H9 (cell line): ENCODE data around the gene CDC42. TPM values are rescaled to one million over a fixed set of nuclear protein-coding genes. Genes with fewer than 3 reads are reported as not detected.

Experiments
- DNase-seq: peaks from one replicate; pipeline ENCODE4 v3.0.0-alpha.2; 2017
- H2AFZ ChIP-seq: one replicate; pipeline ENCODE4 v1.6.1; 2013; ENCODE audit warnings: mild to moderate bottlenecking, low read length, control low read depth, moderate library complexity
- H2AK5ac ChIP-seq: 2 replicates; pipeline ENCODE4 v1.6.1; 2013; ENCODE audit warnings: low read length, control low read depth, mixed read lengths; ENCODE audit not compliant: insufficient read length
- H2BK120ac ChIP-seq: one replicate; pipeline ENCODE4 v1.6.1; 2013; ENCODE audit warnings: low read depth, mild to moderate bottlenecking, low read length, control low read depth, inconsistent platforms; ENCODE audit not compliant: poor library complexity, severe bottlenecking
- H2BK12ac ChIP-seq: 2 replicates; pipeline ENCODE4 v1.6.1; 2013; ENCODE audit warnings: low read length, control low read depth, mixed read lengths, low read depth; ENCODE audit not compliant: insufficient read length
- H2BK15ac ChIP-seq: 2 replicates; pipeline ENCODE4 v1.6.1; 2013; ENCODE audit warnings: low read depth, low read length, control low read depth
- H2BK20ac ChIP-seq: one replicate; pipeline ENCODE4 v1.6.1; 2013; ENCODE audit warnings: low read depth, mild to moderate bottlenecking, low read length, control low read depth, inconsistent platforms; ENCODE audit not compliant: poor library complexity, severe bottlenecking
- H2BK5ac ChIP-seq: 2 replicates; pipeline ENCODE4 v1.6.1; 2013; ENCODE audit warnings: low read length, control low read depth, mixed read lengths; ENCODE audit not compliant: insufficient read length
- H3K14ac ChIP-seq: 2 replicates; pipeline ENCODE4 v1.6.1; 2013; ENCODE audit warnings: low read length, control low read depth; ENCODE audit not compliant: insufficient read depth
- H3K18ac ChIP-seq: 2 replicates; pipeline ENCODE4 v1.6.1; 2013; ENCODE audit warnings: low read depth, mild to moderate bottlenecking, mixed read lengths, low read length, control low read depth; ENCODE audit not compliant: insufficient read length
- H3K23ac ChIP-seq: 2 replicates; pipeline ENCODE4 v1.6.1; 2013; ENCODE audit warnings: low read length, control low read depth, mixed read lengths, low read depth; ENCODE audit not compliant: insufficient read length
- H3K23me2 ChIP-seq: 2 replicates; pipeline ENCODE4 v1.6.1; 2013; ENCODE audit warnings: low read depth, mild to moderate bottlenecking, mixed read lengths, low read length, control low read depth; ENCODE audit not compliant: insufficient read length, poor library complexity, severe bottlenecking
- H3K27ac ChIP-seq: 2 replicates; pipeline ENCODE4 v1.5.1; 2013; ENCODE audit warnings: low read length, control low read depth, mixed read lengths, low read depth; ENCODE audit not compliant: insufficient read length
- H3K27me3 ChIP-seq: 2 replicates; pipeline ENCODE4 v1.6.1; 2013; ENCODE audit warnings: low read length, control low read depth, inconsistent platforms; ENCODE audit not compliant: insufficient read depth
- H3K4ac ChIP-seq: 2 replicates; pipeline ENCODE4 v1.6.1; 2013; ENCODE audit warnings: low read depth, mild to moderate bottlenecking, control low read depth, inconsistent platforms, low read length, moderate library complexity
- H3K4me1 ChIP-seq: 2 replicates; pipeline ENCODE4 v1.6.1; 2013; ENCODE audit warnings: low read length, control low read depth, inconsistent platforms; ENCODE audit not compliant: insufficient read depth
- H3K4me2 ChIP-seq: 2 replicates; pipeline ENCODE4 v1.6.1; 2013; ENCODE audit warnings: low read length, control low read depth, mixed read lengths; ENCODE audit not compliant: insufficient read length, insufficient read depth
- H3K56ac ChIP-seq: 2 replicates; pipeline ENCODE4 v1.6.1; 2013; ENCODE audit warnings: low read depth, mild to moderate bottlenecking, mixed read lengths, low read length, control low read depth; ENCODE audit not compliant: insufficient read length
- H3K79me1 ChIP-seq: 2 replicates; pipeline ENCODE4 v1.6.1; 2013; ENCODE audit warnings: low read depth, mild to moderate bottlenecking, moderate library complexity, low read length, control low read depth, inconsistent platforms; ENCODE audit not compliant: insufficient read depth, poor library complexity, severe bottlenecking
- H3K79me2 ChIP-seq: 2 replicates; pipeline ENCODE4 v1.6.1; 2013; ENCODE audit warnings: low read length, control low read depth, inconsistent platforms; ENCODE audit not compliant: insufficient read depth
- H3K9ac ChIP-seq: 2 replicates; pipeline ENCODE4 v1.6.1; 2013; ENCODE audit warnings: low read length, control low read depth, mixed read lengths; ENCODE audit not compliant: insufficient read length; ENCODE audit errors: extremely low read depth
- H3K9me3 ChIP-seq: one replicate; pipeline ENCODE4 v1.6.1; 2013; ENCODE audit warnings: low read depth, low read length, inconsistent platforms; ENCODE audit not compliant: control insufficient read depth
- H3T11ph ChIP-seq: one replicate; pipeline ENCODE4 v1.6.1; 2013; ENCODE audit warnings: mild to moderate bottlenecking, low read length, control low read depth, inconsistent platforms
- H4K20me1 ChIP-seq: one replicate; pipeline ENCODE4 v1.6.1; 2013; ENCODE audit not compliant: control insufficient read depth, insufficient read length, insufficient read depth
- H4K5ac ChIP-seq: 2 replicates; pipeline ENCODE4 v1.6.1; 2013; ENCODE audit warnings: low read depth, mild to moderate bottlenecking, mixed read lengths, low read length, control low read depth; ENCODE audit not compliant: insufficient read length
- H4K8ac ChIP-seq: replicated peaks from 2 replicates; pipeline ENCODE4 v1.6.1; 2013; ENCODE audit warnings: low read length, control low read depth, mixed read lengths, low read depth; ENCODE audit not compliant: insufficient read length
- H4K91ac ChIP-seq: 2 replicates; pipeline ENCODE4 v1.6.1; 2013; ENCODE audit warnings: low read depth, mild to moderate bottlenecking, moderate library complexity, mixed read lengths, low read length, control low read depth; ENCODE audit not compliant: insufficient read length
- H3K27ac Mint-ChIP-seq, 3 experiments: 2 replicates in 2 of 3; 3 replicates in 1 of 3; pipeline ENCODE4 v1.8.0; 2020 to 2021; ENCODE audit warnings: mixed read lengths in 3 of 3, mild to moderate bottlenecking in 1 of 3, moderate library complexity in 1 of 3
- H3K27me3 Mint-ChIP-seq: 2 replicates; pipeline ENCODE4 v1.8.0; 2021; ENCODE audit warnings: low read depth, mild to moderate bottlenecking, moderate library complexity, mixed read lengths
- H3K36me3 Mint-ChIP-seq, 3 experiments: 2 replicates in 2 of 3; 3 replicates in 1 of 3; pipeline ENCODE4 v1.8.0; 2020 to 2021; ENCODE audit warnings: low read depth in 3 of 3, mixed read lengths in 3 of 3; ENCODE audit not compliant: insufficient read depth in 1 of 3
- H3K4me1 Mint-ChIP-seq, 2 experiments: 2 replicates each; pipeline ENCODE4 v1.8.0; 2020; ENCODE audit warnings: mixed read lengths in 2 of 2
- H3K4me3 Mint-ChIP-seq, 2 experiments: 2 replicates in 1 of 2; 3 replicates in 1 of 2; pipeline ENCODE4 v1.8.0; 2020 to 2021; ENCODE audit warnings: mild to moderate bottlenecking in 2 of 2, mixed read lengths in 2 of 2, moderate library complexity in 1 of 2
- H3K9me3 Mint-ChIP-seq, 2 experiments: 2 replicates in 1 of 2; 3 replicates in 1 of 2; pipeline ENCODE4 v1.8.0; 2020; ENCODE audit warnings: mild to moderate bottlenecking in 2 of 2, mixed read lengths in 2 of 2, moderate library complexity in 1 of 2
- WGBS: extraction: QIAGEN DNeasy Blood & Tissue Kit; methylation state at CpG from one replicate; pipeline ENCODE4 v1.1.7; 2013; ENCODE audit warnings: missing lambda C conversion rate, low lambda C conversion rate, mixed read lengths; ENCODE audit not compliant: insufficient read length; ENCODE audit errors: extremely low coverage; 5-methylcytosine and 5-hydroxymethylcytosine counted together
- total RNA-seq: library from RNA; stranded (reverse); gene quantifications from 2 replicates; pipeline ENCODE4 v1.2.1, GENCODE V29; 2021
- TF ChIP-seq, protein P1 (sequence below): fragments of 200-600 bp; sonication (generic); conservative IDR thresholded peaks from 3 replicates; pipeline ENCODE4 v1.8.0; 2021; ENCODE audit warnings: antibody characterized with exemption, mild to moderate bottlenecking

CDC42 gene
- total RNA-seq, 1 experiment from 2014 or later = 197 TPM

DNA sequence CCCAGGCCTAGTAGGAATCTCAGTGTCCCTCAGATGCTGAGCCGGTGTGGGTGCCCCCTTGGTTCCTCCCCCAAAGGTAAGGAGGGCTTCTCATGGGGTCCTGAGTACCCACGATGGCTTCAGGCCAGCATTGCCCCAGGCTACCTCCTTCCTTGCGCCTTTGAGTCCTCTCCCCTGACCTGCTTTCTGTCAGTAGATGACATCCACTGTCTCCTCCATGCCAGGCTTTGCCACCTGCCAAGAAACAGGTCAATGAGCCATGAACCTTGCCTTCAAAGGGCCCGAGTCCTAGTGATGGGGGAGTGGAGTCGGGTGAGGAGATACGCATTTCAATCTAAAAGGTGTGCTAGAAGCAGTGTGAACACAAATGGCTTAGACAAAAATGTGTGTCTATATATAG, 74.7 kb downstream of the CDC42 start:
- Histone ChIP-seq H3K56ac (no peak overlapping the region), H2AK5ac (no peak overlapping the region), H3K79me1 (no peaks in the 10 kb centered on the region), H3K14ac (no peak overlapping the region), H2BK120ac (no peak overlapping the region), H3K4me2 (no peak overlapping the region), H4K20me1 (no peaks in the 10 kb centered on the region), H3K27me3 (no peaks in the 10 kb centered on the region), H2AFZ (no peak overlapping the region), H3K9ac (no peak overlapping the region), H4K91ac (no peak overlapping the region), H2BK20ac (no peak overlapping the region), H3K9me3 (no peaks in the 10 kb centered on the region), H3K23me2 (no peaks in the 10 kb centered on the region), H3K4ac (no peak overlapping the region), H2BK12ac (no peak overlapping the region), H3K18ac (no peak overlapping the region), H3K79me2 (no peaks in the 10 kb centered on the region), H3K27ac (no peak overlapping the region), H4K5ac (no peak overlapping the region), H2BK15ac (no peak overlapping the region), H3K23ac (no peak overlapping the region), H2BK5ac (no peak overlapping the region), H4K8ac (no peak overlapping the region), H3K4me1 (peaks cover 5% of the 10 kb centered on the region; the same call in 1 of the 2 replicates), H3T11ph (no peak overlapping the region)
- no peaks in the 10 kb centered on the region; a peak in 1 of 7 replicates for H3K36me3 Mint-ChIP-seq
- TF ChIP-seq, protein P1, sequence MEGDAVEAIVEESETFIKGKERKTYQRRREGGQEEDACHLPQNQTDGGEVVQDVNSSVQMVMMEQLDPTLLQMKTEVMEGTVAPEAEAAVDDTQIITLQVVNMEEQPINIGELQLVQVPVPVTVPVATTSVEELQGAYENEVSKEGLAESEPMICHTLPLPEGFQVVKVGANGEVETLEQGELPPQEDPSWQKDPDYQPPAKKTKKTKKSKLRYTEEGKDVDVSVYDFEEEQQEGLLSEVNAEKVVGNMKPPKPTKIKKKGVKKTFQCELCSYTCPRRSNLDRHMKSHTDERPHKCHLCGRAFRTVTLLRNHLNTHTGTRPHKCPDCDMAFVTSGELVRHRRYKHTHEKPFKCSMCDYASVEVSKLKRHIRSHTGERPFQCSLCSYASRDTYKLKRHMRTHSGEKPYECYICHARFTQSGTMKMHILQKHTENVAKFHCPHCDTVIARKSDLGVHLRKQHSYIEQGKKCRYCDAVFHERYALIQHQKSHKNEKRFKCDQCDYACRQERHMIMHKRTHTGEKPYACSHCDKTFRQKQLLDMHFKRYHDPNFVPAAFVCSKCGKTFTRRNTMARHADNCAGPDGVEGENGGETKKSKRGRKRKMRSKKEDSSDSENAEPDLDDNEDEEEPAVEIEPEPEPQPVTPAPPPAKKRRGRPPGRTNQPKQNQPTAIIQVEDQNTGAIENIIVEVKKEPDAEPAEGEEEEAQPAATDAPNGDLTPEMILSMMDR = no peak
- WGBS = no CpG with 5 or more reads among the region's 6 CpGs
- H3K27ac Mint-ChIP-seq = no peak overlapping the region
- H3K4me1 Mint-ChIP-seq = peaks cover 13 to 18% of the 10 kb centered on the region in 2 experiments
- no peak overlapping the region for H3K4me3 Mint-ChIP-seq
- DNase-seq = no peak
- no peaks in the 10 kb centered on the region for H3K9me3 Mint-ChIP-seq
- H3K27me3 Mint-ChIP-seq = peaks cover 2% of the 10 kb centered on the region; the same call in 1 of the 2 replicates
